WTC11 (cell line): ENCODE measurements around the gene CRY2. TPM values are rescaled to one million over a fixed set of nuclear protein-coding genes. Genes with fewer than 3 reads are reported as not detected.
A peak's percentile ranks its signal among the peaks of the same experiment; 100 is the strongest.

ENCODE experiments used
- ATAC-seq: fragments of 200-7000 bp; cut with Tn5 transposase; 2 replicates; pipeline ENCODE4 v1.10.0; 2021; ENCODE audit warnings: mild to moderate bottlenecking, moderate library complexity
- CTCF ChIA-PET: fragments of 300-600 bp; sonication (Branson Sonifier 250); formaldehyde crosslinking; loops from one replicate; lab custom pipeline; 2021; ENCODE audit warnings: antibody characterized with exemption; lab: Charles Lee
- POLR2A ChIA-PET: fragments of 350-600 bp; sonication (Branson Sonifier 250); formaldehyde crosslinking; loops from one replicate; lab custom pipeline; 2021; ENCODE audit warnings: antibody characterized with exemption; lab: Charles Lee
- DNase-seq: peaks from one replicate; pipeline ENCODE4 v3.0.0; 2021; ENCODE audit warnings: low spot score
- H3K27ac Mint-ChIP-seq: 2 replicates; pipeline ENCODE4 v1.8.0; 2021; ENCODE audit warnings: mixed read lengths
- H3K27me3 Mint-ChIP-seq: 2 replicates; pipeline ENCODE4 v1.8.0; 2021; ENCODE audit warnings: low read depth, mild to moderate bottlenecking, moderate library complexity, mixed read lengths
- H3K36me3 Mint-ChIP-seq: 2 replicates; pipeline ENCODE4 v1.8.0; 2021; ENCODE audit warnings: mixed read lengths
- H3K4me1 Mint-ChIP-seq: 2 replicates; pipeline ENCODE4 v1.8.0; 2022; ENCODE audit warnings: mixed read lengths
- H3K4me3 Mint-ChIP-seq: 2 replicates; pipeline ENCODE4 v1.8.0; 2021; ENCODE audit warnings: mild to moderate bottlenecking, moderate library complexity, mixed read lengths
- H3K9me3 Mint-ChIP-seq: 2 replicates; pipeline ENCODE4 v1.8.0; 2021; ENCODE audit warnings: mixed read lengths
- AR ChIP-seq: fragments of 250-450 bp; sonication (Bioruptor Pico); IDR thresholded peaks from 2 replicates; pipeline ENCODE4 v1.9.0; 2021; ENCODE audit warnings: mild to moderate bottlenecking
- ATF1 ChIP-seq: sonication (generic); formaldehyde crosslinking; IDR thresholded peaks from 2 replicates; pipeline ENCODE4 v1.8.1; 2023; ENCODE audit warnings: mild to moderate bottlenecking, moderate library complexity, missing genetic modification reagents
- CBFB ChIP-seq: sonication (generic); formaldehyde crosslinking; IDR thresholded peaks from 2 replicates; pipeline ENCODE4 v1.8.1; 2022; ENCODE audit warnings: mild to moderate bottlenecking, low read depth, missing genetic modification reagents
- E2F1 ChIP-seq: sonication (generic); formaldehyde crosslinking; IDR thresholded peaks from 2 replicates; pipeline ENCODE4 v1.8.0; 2022; ENCODE audit warnings: mild to moderate bottlenecking, missing genetic modification reagents
- ELF4 ChIP-seq: sonication (generic); formaldehyde crosslinking; IDR thresholded peaks from 2 replicates; pipeline ENCODE4 v1.8.1; 2022; ENCODE audit warnings: low read depth, mild to moderate bottlenecking, moderate library complexity, missing genetic modification reagents
- ETV6 ChIP-seq: sonication (generic); formaldehyde crosslinking; IDR thresholded peaks from 2 replicates; pipeline ENCODE4 v1.8.1; 2022; ENCODE audit warnings: mild to moderate bottlenecking, missing genetic modification reagents
- GTF2I ChIP-seq: fragments of 250-450 bp; sonication (Bioruptor Pico); conservative IDR thresholded peaks from 2 replicates; pipeline ENCODE4 v1.4.0; 2021; ENCODE audit warnings: mild to moderate bottlenecking
- HMGA2 ChIP-seq: fragments of 250-450 bp; sonication (Bioruptor Pico); IDR thresholded peaks from 2 replicates; pipeline ENCODE4 v1.4.0; 2021; ENCODE audit warnings: mild to moderate bottlenecking, moderate library complexity
- JAZF1 ChIP-seq: fragments of 250-450 bp; sonication (Bioruptor Pico); IDR thresholded peaks from 2 replicates; pipeline ENCODE4 v1.9.0; 2021; ENCODE audit warnings: moderate library complexity, mild to moderate bottlenecking, inconsistent platforms
- KAT7 ChIP-seq: sonication (generic); formaldehyde crosslinking; IDR thresholded peaks from 2 replicates; pipeline ENCODE4 v1.8.1; 2023; ENCODE audit warnings: missing genetic modification reagents, mild to moderate bottlenecking, borderline replicate concordance
- MLX ChIP-seq: sonication (generic); formaldehyde crosslinking; IDR thresholded peaks from 2 replicates; pipeline ENCODE4 v1.8.1; 2023; ENCODE audit warnings: mild to moderate bottlenecking, missing genetic modification reagents, moderate library complexity
- MYBL2 ChIP-seq: sonication (generic); formaldehyde crosslinking; IDR thresholded peaks from 2 replicates; pipeline ENCODE4 v1.8.1; 2023; ENCODE audit warnings: mild to moderate bottlenecking, moderate library complexity, missing genetic modification reagents
- NFATC4 ChIP-seq: fragments of 250-450 bp; sonication (Bioruptor Pico); IDR thresholded peaks from 2 replicates; pipeline ENCODE4 v1.9.0; 2021; ENCODE audit warnings: mild to moderate bottlenecking
- NFYB ChIP-seq: sonication (generic); formaldehyde crosslinking; conservative IDR thresholded peaks from 2 replicates; pipeline ENCODE4 v1.8.0; 2022; ENCODE audit warnings: low read depth, missing genetic modification reagents
- NR1H2 ChIP-seq: sonication (generic); formaldehyde crosslinking; IDR thresholded peaks from 2 replicates; pipeline ENCODE4 v1.9.0; 2021; ENCODE audit warnings: mild to moderate bottlenecking, moderate library complexity, missing genetic modification reagents
- NR3C1 ChIP-seq: sonication (generic); formaldehyde crosslinking; conservative IDR thresholded peaks from 2 replicates; pipeline ENCODE4 v1.8.1; 2023; ENCODE audit warnings: low read depth, mild to moderate bottlenecking, missing genetic modification reagents
- OVOL2 ChIP-seq: fragments of 250-450 bp; sonication (Bioruptor Pico); IDR thresholded peaks from 2 replicates; pipeline ENCODE4 v1.9.0; 2021; ENCODE audit warnings: mild to moderate bottlenecking, borderline replicate concordance
- RORB ChIP-seq: fragments of 250-450 bp; sonication (Bioruptor Pico); IDR thresholded peaks from 2 replicates; pipeline ENCODE4 v1.9.0; 2021; ENCODE audit warnings: mild to moderate bottlenecking
- SP1 ChIP-seq: sonication (generic); formaldehyde crosslinking; conservative IDR thresholded peaks from 2 replicates; pipeline ENCODE4 v1.8.1; 2022; ENCODE audit warnings: missing genetic modification reagents
- USF1 ChIP-seq: sonication (generic); formaldehyde crosslinking; IDR thresholded peaks from 2 replicates; pipeline ENCODE4 v1.8.0; 2022; ENCODE audit warnings: mild to moderate bottlenecking, missing genetic modification reagents
- USF2 ChIP-seq: sonication (generic); formaldehyde crosslinking; IDR thresholded peaks from 2 replicates; pipeline ENCODE4 v1.8.1; 2023; ENCODE audit warnings: mild to moderate bottlenecking, missing genetic modification reagents, moderate library complexity
- ZBTB43 ChIP-seq: sonication (generic); formaldehyde crosslinking; IDR thresholded peaks from 2 replicates; pipeline ENCODE4 v1.8.1; 2023; ENCODE audit warnings: mild to moderate bottlenecking, missing genetic modification reagents
- ZNF423 ChIP-seq: fragments of 250-450 bp; sonication (Bioruptor Pico); IDR thresholded peaks from 2 replicates; pipeline ENCODE4 v2.1.2; 2022; ENCODE audit warnings: mild to moderate bottlenecking, moderate library complexity
- ZNF512 ChIP-seq: sonication (generic); formaldehyde crosslinking; IDR thresholded peaks from 2 replicates; pipeline ENCODE4 v1.8.1; 2022; ENCODE audit warnings: missing genetic modification reagents, borderline replicate concordance
- ZNF671 ChIP-seq: fragments of 250-450 bp; sonication (Bioruptor Pico); IDR thresholded peaks from 2 replicates; pipeline ENCODE4 v1.8.0; 2021; ENCODE audit warnings: mild to moderate bottlenecking
- total RNA-seq: library from RNA; stranded (reverse); gene quantifications from 3 replicates; pipeline ENCODE4 v1.2.3, GENCODE V29; 2021

Gene CRY2
- total RNA-seq, 1 experiment from 2014 or later = 18.3 TPM

GRCh38 chr11:45812581-45813548 lies 34.4 kb upstream of the CRY2 start:
- TF ChIP-seq JAZF1 (no peak), USF1 (no peak), NFYB (CRISPR knock-in tag) (no peak), NR1H2 (CRISPR knock-in tag) (no peak), CBFB (CRISPR knock-in tag) (no peak), ZNF512 (CRISPR knock-in tag) (no peak), NFATC4 (CRISPR knock-in tag) (no peak), NR3C1 (no peak), RORB (no peak), OVOL2 (CRISPR knock-in tag) (no peak), ATF1 (CRISPR knock-in tag) (no peak), MLX (CRISPR knock-in tag) (no peak), SP1 (CRISPR knock-in tag) (no peak), KAT7 (no peak), AR (no peak), ETV6 (CRISPR knock-in tag) (no peak)
- DNase-seq (no peak), ATAC-seq (no peak)
- peaks cover 3% of the 10 kb centered on the region; the same call in 1 of the 2 replicates for H3K36me3 Mint-ChIP-seq
- ChIA-PET POLR2A (interaction anchor here (0.5 to 1.0 kb wide), 2 partner anchors 17 to 34 kb away, joined by 3 to 6 read pairs; partner anchors contain the start of gene CRY2), CTCF (interaction anchor here (0.9 to 2.9 kb wide), 3 partner anchors 30 to 442 kb away, joined by 4 to 10 read pairs (median 6); no protein-coding TSS in a partner anchor)
- H3K4me3 Mint-ChIP-seq = no peak overlapping the region
- peaks cover 16% of the 10 kb centered on the region for H3K27me3 Mint-ChIP-seq
- 0 out of 2 replicates have a peak overlapping the region, but pooled peaks have one; percentile 24 for H3K27ac Mint-ChIP-seq
- peaks cover 26% of the 10 kb centered on the region for H3K4me1 Mint-ChIP-seq
- H3K9me3 Mint-ChIP-seq = no peaks in the 10 kb centered on the region

- CTCF ChIA-PET = interaction anchor here (1.0 to 2.6 kb wide), 12 partner anchors 8 to 514 kb away, joined by 3 to 32 read pairs (median 4); partner anchors contain the start of gene SLC35C1
- peak; percentile 77 for ATAC-seq
- Mint-ChIP-seq H3K4me3 (no peak overlapping the region), H3K27ac (peak overlapping the region; percentile 54; the same call in 1 of the 2 replicates), H3K9me3 (no peaks in the 10 kb centered on the region), H3K36me3 (peaks cover 3% of the 10 kb centered on the region; the same call in 1 of the 2 replicates), H3K27me3 (peaks cover 22% of the 10 kb centered on the region), H3K4me1 (peaks cover 26% of the 10 kb centered on the region)
- POLR2A ChIA-PET = no interaction called here
- DNase-seq = no peak
- no peak for TF ChIP-seq GTF2I (CRISPR knock-in tag)
- TF ChIP-seq HMGA2 = no peak
- no peak for TF ChIP-seq E2F1 (CRISPR knock-in tag)
- no peak for TF ChIP-seq ZNF423 (CRISPR knock-in tag)
- TF ChIP-seq MYBL2 (CRISPR knock-in tag) = no peak
- TF ChIP-seq ZNF671 = no peak
- TF ChIP-seq USF2 (CRISPR knock-in tag) = no peak
- no peak for TF ChIP-seq ETV6 (CRISPR knock-in tag)
- no peak for TF ChIP-seq ZBTB43
- no peak for TF ChIP-seq ELF4 (CRISPR knock-in tag)
- no peak for TF ChIP-seq NR1H2 (CRISPR knock-in tag)
Observed at GRCh38 chr11:45815747-45816146, 31.5 kb upstream of the CRY2 start.
